ENCODE measurements around the gene PEAK3.
A peak's percentile ranks its signal among the peaks of the same experiment; 100 is the strongest.

PEAK3 gene

GRCh38 chr19:2249010-2249866 lies 32.7 kb downstream of the PEAK3 start, which contains the start of gene AMH:
AMH (plus strand) TSS chr19:2249323; CDS start chr19:2249333, 10 bp downstream.
- no peak for DNase-seq

- DNase-seq = no peak
These were observed 33.6 kb downstream of the PEAK3 start for GRCh38 chr19:2248136-2249009.

- DNase-seq = no peak
These were observed 34.4 kb downstream of the PEAK3 start for GRCh38 chr19:2247433-2248101.

- no peak for DNase-seq
These were observed 35.1 kb downstream of the PEAK3 start for GRCh38 chr19:2246801-2247361.

GRCh38 chr19:2246014-2246620 lies 35.9 kb downstream of the PEAK3 start:
- DNase-seq = no peak

GRCh38 chr19:2245273-2245672 lies 36.7 kb downstream of the PEAK3 start:
- DNase-seq = no peak

- DNase-seq = no peak
These were observed 37.5 kb downstream of the PEAK3 start for GRCh38 chr19:2244486-2244885.

- no peak for DNase-seq
These were observed 37.9 kb downstream of the PEAK3 start for GRCh38 chr19:2244125-2244411.

- no peak for DNase-seq
These were observed 38.5 kb downstream of the PEAK3 start for GRCh38 chr19:2243274-2244124.

GRCh38 chr19:2242816-2243215 lies 39.2 kb downstream of the PEAK3 start:
- DNase-seq = no peak

GRCh38 chr19:2242092-2242537 lies 39.9 kb downstream of the PEAK3 start:
- DNase-seq = no peak

- DNase-seq = no peak
These were observed 40.9 kb downstream of the PEAK3 start for GRCh38 chr19:2240881-2241760.

GRCh38 chr19:2239771-2240770 lies 41.9 kb downstream of the PEAK3 start:
- DNase-seq = no peak

- no peak for DNase-seq
These were observed 42.8 kb downstream of the PEAK3 start for GRCh38 chr19:2239173-2239572.

GRCh38 chr19:2237869-2238153 lies 44.2 kb downstream of the PEAK3 start:
- DNase-seq = no peak

- DNase-seq = no peak
These were observed 44.7 kb downstream of the PEAK3 start for GRCh38 chr19:2237051-2237868.

- peak; percentile 88 for DNase-seq
These were observed 45.5 kb downstream of the PEAK3 start, which contains the start of the genes PLEKHJ1 and SF3A2 for GRCh38 chr19:2236314-2237050. PLEKHJ1 (minus strand) TSS chr19:2236329; CDS start chr19:2236248, 81 bp downstream. SF3A2 (plus strand) TSS chr19:2236824; CDS start chr19:2243419, 6,595 bp downstream.

GRCh38 chr19:2236064-2236313 lies 46.0 kb downstream of the PEAK3 start:
- DNase-seq = no peak
